Keratinocyte (primary cell): ENCODE measurements around the gene KIRREL2. TPM values are rescaled to one million over a fixed set of nuclear protein-coding genes. Genes with fewer than 3 reads are reported as not detected.

Experiments
- DNase-seq: peaks from one replicate; pipeline ENCODE4 v3.0.0-alpha.2; 2011; ENCODE audit warnings: low read depth, missing footprints, low spot score
- FAIRE-seq: peaks from 2 replicates; lab custom pipeline; 2011; peaks lifted over from hg19 to GRCh38; lab: Jason Lieb, UNC
- H2AFZ ChIP-seq: 2 replicates; pipeline ENCODE4 v1.6.0; 2012; ENCODE audit warnings: low read length, control low read depth, inconsistent platforms; ENCODE audit not compliant: control insufficient read depth
- H3K27ac ChIP-seq: 2 replicates; pipeline ENCODE4 v1.5.1; 2011; ENCODE audit warnings: low read length; ENCODE audit not compliant: control insufficient read depth, insufficient read depth
- H3K27me3 ChIP-seq: 3 replicates; pipeline ENCODE4 v1.6.0; 2011; ENCODE audit warnings: low read length; ENCODE audit not compliant: control insufficient read depth, insufficient read depth; ENCODE audit errors: extremely low read depth
- H3K36me3 ChIP-seq, 2 experiments: 2 replicates in 1 of 2; 3 replicates in 1 of 2; pipeline ENCODE4 v1.5.1; 2011; ENCODE audit warnings: low read length in 2 of 2, mild to moderate bottlenecking in 1 of 2; ENCODE audit not compliant: control insufficient read depth in 2 of 2, insufficient read depth in 2 of 2; ENCODE audit errors: extremely low read depth in 1 of 2
- H3K4me1 ChIP-seq: 3 replicates; pipeline ENCODE4 v1.5.1; 2011; ENCODE audit warnings: low read length; ENCODE audit not compliant: control insufficient read depth, insufficient read depth; ENCODE audit errors: extremely low read depth
- H3K4me2 ChIP-seq: 3 replicates; pipeline ENCODE4 v1.6.0; 2011; ENCODE audit warnings: low read depth, low read length; ENCODE audit not compliant: control insufficient read depth, insufficient read depth; ENCODE audit errors: extremely low read depth
- H3K4me3 ChIP-seq, 3 experiments: fragments of 200-600 bp in 1 of 3; sonication (generic) in 1 of 3; 2 replicates in 2 of 3; 3 replicates in 1 of 3; pipeline ENCODE4 v1.5.1; 2011 to 2016; ENCODE audit warnings: low read length in 3 of 3, mild to moderate bottlenecking in 3 of 3, control low read depth in 2 of 3, inconsistent platforms in 1 of 3, low read depth in 1 of 3, mixed read lengths in 1 of 3, mixed run types in 1 of 3, moderate library complexity in 1 of 3; ENCODE audit not compliant: control insufficient read depth in 2 of 3, insufficient read depth in 2 of 3; ENCODE audit errors: extremely low read depth in 1 of 3
- H3K79me2 ChIP-seq: 2 replicates; pipeline ENCODE4 v1.6.0; 2012; ENCODE audit warnings: low read length; ENCODE audit not compliant: control insufficient read depth, insufficient read depth
- H3K9ac ChIP-seq: 3 replicates; pipeline ENCODE4 v1.6.0; 2011; ENCODE audit warnings: low read length; ENCODE audit not compliant: control insufficient read depth, insufficient read depth; ENCODE audit errors: extremely low read depth
- H3K9me1 ChIP-seq: 3 replicates; pipeline ENCODE4 v1.6.0; 2011; ENCODE audit warnings: low read length; ENCODE audit not compliant: control insufficient read depth, insufficient read depth; ENCODE audit errors: extremely low read depth
- H3K9me3 ChIP-seq: 2 replicates; pipeline ENCODE4 v1.5.1; 2012; ENCODE audit warnings: low read depth, low read length; ENCODE audit not compliant: control insufficient read depth
- H4K20me1 ChIP-seq: 3 replicates; pipeline ENCODE4 v1.6.0; 2011; ENCODE audit warnings: low read length; ENCODE audit not compliant: control insufficient read depth, insufficient read depth; ENCODE audit errors: extremely low read depth
- EZH2 ChIP-seq: IDR thresholded peaks from one replicate; pipeline ENCODE4 v1.6.1; 2012; ENCODE audit warnings: inconsistent platforms, mild to moderate bottlenecking, low read length, moderate library complexity
- dilution Hi-C: fragments of 300-500 bp; cut with MboI; formaldehyde crosslinking; loops from one replicate; pipeline ENCODE4 v1.7.0; 2020; ENCODE audit warnings: low sequenced_read_pairs; ENCODE audit not compliant: extremely low pct_ligation_motif_present
- polyA plus RNA-seq, 5 experiments: library from polyadenylated mRNA; depleted of rRNA in 3 of 5; stranded (reverse) in 3 of 5; stranded (forward) in 1 of 5; unstranded in 1 of 5; fragments of >200 nt; gene quantifications; 1 replicate in 1 of 5; 2 replicates in 3 of 5; 3 replicates in 1 of 5; pipeline versions ENCODE4 v1.2.1 to v1.2.3, GENCODE V29; 2011 to 2012; ENCODE audit warnings: missing spikeins in 2 of 5, low read depth in 1 of 5, low replicate concordance in 1 of 5
- TF ChIP-seq, protein P1 (sequence below), 3 experiments: IDR thresholded peaks in 1 of 3; conservative IDR thresholded peaks in 1 of 3; optimal IDR thresholded peaks in 1 of 3; 2 replicates in 2 of 3; 3 replicates in 1 of 3; pipeline versions ENCODE3 to v1.5.1; 2011; ENCODE audit warnings: low read length in 3 of 3, mild to moderate bottlenecking in 3 of 3, moderate library complexity in 2 of 3, control low read depth in 1 of 3, inconsistent platforms in 1 of 3; ENCODE audit not compliant: insufficient read depth in 2 of 3; ENCODE audit errors: extremely low read depth in 1 of 3

The KIRREL2 gene
- polyA plus RNA-seq, 1 donor (not counting 4 experiments of a cell fraction or from before 2014, with no cell fraction given) = not detected

DNA sequence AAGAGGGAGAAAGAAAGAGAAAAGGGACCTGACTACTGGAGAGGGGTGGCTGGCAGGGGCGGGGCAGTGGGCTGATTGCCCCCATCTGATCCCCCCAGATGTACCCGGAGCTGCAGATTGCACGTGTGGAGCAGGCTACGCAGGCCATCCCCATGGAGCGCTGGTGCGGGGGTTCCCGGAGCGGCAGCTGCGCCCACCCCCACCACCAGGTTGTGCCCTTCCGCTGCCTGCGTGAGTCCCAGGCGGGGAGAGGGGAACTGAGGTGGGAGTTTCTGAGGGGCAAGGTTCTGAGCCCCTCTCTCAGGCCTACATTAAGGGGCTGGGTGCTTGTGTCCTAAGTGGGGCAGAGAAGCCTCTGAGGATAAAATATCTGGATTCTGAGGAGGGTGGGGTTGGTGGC is 14.1 kb downstream of the KIRREL2 start:
- H3K9me3 ChIP-seq = no peaks in the 10 kb centered on the region
- H3K4me2 ChIP-seq = no peak overlapping the region
- H3K4me3 ChIP-seq = no peak overlapping the region
- FAIRE-seq (no peak), DNase-seq (no peak)
- H2AFZ ChIP-seq = no peak overlapping the region
- TF ChIP-seq, protein P1, sequence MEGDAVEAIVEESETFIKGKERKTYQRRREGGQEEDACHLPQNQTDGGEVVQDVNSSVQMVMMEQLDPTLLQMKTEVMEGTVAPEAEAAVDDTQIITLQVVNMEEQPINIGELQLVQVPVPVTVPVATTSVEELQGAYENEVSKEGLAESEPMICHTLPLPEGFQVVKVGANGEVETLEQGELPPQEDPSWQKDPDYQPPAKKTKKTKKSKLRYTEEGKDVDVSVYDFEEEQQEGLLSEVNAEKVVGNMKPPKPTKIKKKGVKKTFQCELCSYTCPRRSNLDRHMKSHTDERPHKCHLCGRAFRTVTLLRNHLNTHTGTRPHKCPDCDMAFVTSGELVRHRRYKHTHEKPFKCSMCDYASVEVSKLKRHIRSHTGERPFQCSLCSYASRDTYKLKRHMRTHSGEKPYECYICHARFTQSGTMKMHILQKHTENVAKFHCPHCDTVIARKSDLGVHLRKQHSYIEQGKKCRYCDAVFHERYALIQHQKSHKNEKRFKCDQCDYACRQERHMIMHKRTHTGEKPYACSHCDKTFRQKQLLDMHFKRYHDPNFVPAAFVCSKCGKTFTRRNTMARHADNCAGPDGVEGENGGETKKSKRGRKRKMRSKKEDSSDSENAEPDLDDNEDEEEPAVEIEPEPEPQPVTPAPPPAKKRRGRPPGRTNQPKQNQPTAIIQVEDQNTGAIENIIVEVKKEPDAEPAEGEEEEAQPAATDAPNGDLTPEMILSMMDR (optimal IDR thresholded peaks at IDR 0.05 in 1 of 3, IDR thresholded peaks at IDR 0.05 in 1 of 3, conservative IDR thresholded peaks at IDR 0.05 in 1 of 3; ENCODE audit: extremely low read depth in 1 of 3, insufficient read depth in 2 of 3, low read length in 3 of 3) = no peak
- no peak overlapping the region for H3K9ac ChIP-seq
- H3K4me1 ChIP-seq = peaks cover 3% of the 10 kb centered on the region
- no peaks in the 10 kb centered on the region for H3K79me2 ChIP-seq
- H3K9me1 ChIP-seq = no peaks in the 10 kb centered on the region
- H4K20me1 ChIP-seq = peaks cover 3% of the 10 kb centered on the region
- H3K27ac ChIP-seq = no peak overlapping the region
- dilution Hi-C loops = no loop called here
- peaks cover 24% of the 10 kb centered on the region for H3K27me3 ChIP-seq
- no peaks in the 10 kb centered on the region for H3K36me3 ChIP-seq

DNA sequence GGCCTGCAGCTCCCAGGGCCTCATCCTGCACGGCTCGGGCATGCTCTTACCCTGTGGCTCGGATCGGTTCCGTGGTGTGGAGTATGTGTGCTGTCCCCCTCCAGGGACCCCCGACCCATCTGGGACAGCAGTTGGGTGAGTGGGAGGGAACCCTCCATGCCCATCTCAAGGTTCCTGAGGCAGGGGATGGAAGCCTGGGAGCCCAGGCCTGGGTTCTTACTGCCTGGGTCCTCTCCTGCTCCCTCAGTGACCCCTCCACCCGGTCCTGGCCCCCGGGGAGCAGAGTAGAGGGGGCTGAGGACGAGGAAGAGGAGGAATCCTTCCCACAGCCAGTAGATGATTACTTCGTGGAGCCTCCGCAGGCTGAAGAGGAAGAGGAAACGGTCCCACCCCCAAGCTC is 14.9 kb downstream of the KIRREL2 start:
- DNase-seq (no peak), FAIRE-seq (no peak)
- TF ChIP-seq EZH2 = no peak
- no peak overlapping the region for H3K4me3 ChIP-seq
- no peak overlapping the region for H3K4me2 ChIP-seq
- H3K36me3 ChIP-seq = no peaks in the 10 kb centered on the region
- no peak overlapping the region for H3K27ac ChIP-seq
- H3K9me3 ChIP-seq = no peaks in the 10 kb centered on the region
- H2AFZ ChIP-seq = no peak overlapping the region
- no peak overlapping the region for H3K9ac ChIP-seq
- H3K27me3 ChIP-seq = peaks cover 19% of the 10 kb centered on the region
- no peaks in the 10 kb centered on the region for H3K9me1 ChIP-seq
- H3K79me2 ChIP-seq = no peaks in the 10 kb centered on the region
- H4K20me1 ChIP-seq = peaks cover under 1% of the 10 kb centered on the region
- H3K4me1 ChIP-seq = peaks cover 3% of the 10 kb centered on the region
- dilution Hi-C loops = no loop called here

DNA sequence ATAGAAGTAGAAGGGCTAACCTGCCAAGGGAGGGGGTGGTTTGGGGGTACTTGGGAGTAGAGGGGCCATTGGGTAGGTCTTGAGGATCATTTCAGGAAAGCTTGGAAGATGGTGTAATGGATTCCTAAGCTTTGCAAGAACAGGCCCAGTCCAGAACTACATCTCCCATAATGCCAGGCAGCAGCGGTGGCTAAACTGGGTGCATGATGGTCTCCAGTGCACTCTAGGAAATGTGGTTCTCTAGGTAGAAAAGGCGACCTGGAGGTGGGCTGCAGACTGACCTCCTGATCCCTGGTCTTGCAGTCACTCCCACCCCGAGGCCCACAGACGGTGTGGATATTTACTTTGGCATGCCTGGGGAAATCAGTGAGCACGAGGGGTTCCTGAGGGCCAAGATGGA is 15.5 kb downstream of the KIRREL2 start:
- Histone ChIP-seq H3K27me3 (peaks cover 19% of the 10 kb centered on the region), H3K9me1 (no peaks in the 10 kb centered on the region), H3K79me2 (no peaks in the 10 kb centered on the region), H3K4me3 (no peak overlapping the region), H3K4me2 (no peak overlapping the region), H3K4me1 (peaks cover 3% of the 10 kb centered on the region), H2AFZ (no peak overlapping the region), H3K36me3 (no peaks in the 10 kb centered on the region), H3K9ac (no peak overlapping the region), H3K9me3 (no peaks in the 10 kb centered on the region), H3K27ac (no peak overlapping the region), H4K20me1 (no peaks in the 10 kb centered on the region)
- dilution Hi-C loops = no loop called here
- DNase-seq (no peak), FAIRE-seq (no peak)
- TF ChIP-seq, protein P1 (optimal IDR thresholded peaks at IDR 0.05 in 1 of 3, IDR thresholded peaks at IDR 0.05 in 1 of 3, conservative IDR thresholded peaks at IDR 0.05 in 1 of 3; ENCODE audit: extremely low read depth in 1 of 3, insufficient read depth in 2 of 3, low read length in 3 of 3) = no peak
- TF ChIP-seq EZH2 = no peak
